Loucy (cell line): Measurements from ENCODE around the gene TMC3.

Experiments
- H2AFZ ChIP-seq: fragments of 200-600 bp; sonication (generic); 2 replicates; pipeline ENCODE4 v1.6.0; 2016; ENCODE audit warnings: antibody characterized with exemption, mild to moderate bottlenecking, low read length, moderate library complexity
- H3F3A ChIP-seq: fragments of 200-600 bp; 2 replicates; pipeline ENCODE4 v1.6.0; 2016; ENCODE audit warnings: antibody characterized with exemption, low read depth, mild to moderate bottlenecking
- H3K27me3 ChIP-seq: fragments of 200-600 bp; sonication (generic); 2 replicates; pipeline ENCODE4 v1.6.1; 2014; ENCODE audit warnings: low read length, mild to moderate bottlenecking; ENCODE audit not compliant: insufficient read depth, poor library complexity, severe bottlenecking
- H3K36me3 ChIP-seq: fragments of 200-600 bp; sonication (generic); 2 replicates; pipeline ENCODE4 v1.6.1; 2016; ENCODE audit warnings: low read length; ENCODE audit not compliant: insufficient read depth
- H3K4me1 ChIP-seq: fragments of 200-600 bp; sonication (generic); 2 replicates; pipeline ENCODE4 v1.5.1; 2014; ENCODE audit warnings: low read length, mild to moderate bottlenecking; ENCODE audit not compliant: insufficient read depth, poor library complexity, severe bottlenecking
- H3K4me2 ChIP-seq: fragments of 200-600 bp; sonication (generic); 2 replicates; pipeline ENCODE4 v1.6.0; 2014; ENCODE audit warnings: antibody characterized with exemption, low read length, low read depth, mild to moderate bottlenecking; ENCODE audit not compliant: poor library complexity, severe bottlenecking
- H3K4me3 ChIP-seq: fragments of 200-600 bp; sonication (generic); 2 replicates; pipeline ENCODE4 v1.5.1; 2014; ENCODE audit warnings: low read length, mild to moderate bottlenecking, mixed read lengths; ENCODE audit not compliant: poor library complexity, severe bottlenecking
- H3K79me2 ChIP-seq: fragments of 200-600 bp; sonication (generic); 2 replicates; pipeline ENCODE4 v1.6.1; 2014; ENCODE audit warnings: low read length; ENCODE audit not compliant: insufficient read depth
- H3K9ac ChIP-seq: fragments of 200-600 bp; sonication (generic); 2 replicates; pipeline ENCODE4 v1.6.0; 2014; ENCODE audit warnings: mild to moderate bottlenecking, low read depth, low read length, moderate library complexity; ENCODE audit not compliant: poor library complexity, severe bottlenecking
- H3K9me2 ChIP-seq: fragments of 200-600 bp; sonication (generic); replicated peaks from 2 replicates; pipeline ENCODE4 v1.6.1; 2016; ENCODE audit warnings: low read depth, low read length, mixed read lengths
- H3K9me3 ChIP-seq: fragments of 200-600 bp; sonication (generic); 2 replicates; pipeline ENCODE4 v1.6.1; 2014; ENCODE audit warnings: mild to moderate bottlenecking, antibody characterized with exemption, low read length, low read depth; ENCODE audit not compliant: insufficient read depth
- H4K20me1 ChIP-seq: fragments of 200-600 bp; sonication (generic); 2 replicates; pipeline ENCODE4 v1.6.0; 2014; ENCODE audit warnings: antibody characterized with exemption, low read length, mild to moderate bottlenecking; ENCODE audit not compliant: insufficient read depth, poor library complexity, severe bottlenecking
- EZH2phosphoT487 ChIP-seq: fragments of 200-600 bp; IDR thresholded peaks from 2 replicates; pipeline ENCODE4 v1.6.1; 2018; ENCODE audit warnings: antibody characterized with exemption, mild to moderate bottlenecking, moderate library complexity, borderline replicate concordance
- TF ChIP-seq, protein P1 (sequence below): fragments of 200-600 bp; sonication (generic); conservative IDR thresholded peaks from 2 replicates; pipeline ENCODE4 v1.5.1; 2014; ENCODE audit warnings: mild to moderate bottlenecking, antibody characterized with exemption, low read length

The TMC3 gene

DNA sequence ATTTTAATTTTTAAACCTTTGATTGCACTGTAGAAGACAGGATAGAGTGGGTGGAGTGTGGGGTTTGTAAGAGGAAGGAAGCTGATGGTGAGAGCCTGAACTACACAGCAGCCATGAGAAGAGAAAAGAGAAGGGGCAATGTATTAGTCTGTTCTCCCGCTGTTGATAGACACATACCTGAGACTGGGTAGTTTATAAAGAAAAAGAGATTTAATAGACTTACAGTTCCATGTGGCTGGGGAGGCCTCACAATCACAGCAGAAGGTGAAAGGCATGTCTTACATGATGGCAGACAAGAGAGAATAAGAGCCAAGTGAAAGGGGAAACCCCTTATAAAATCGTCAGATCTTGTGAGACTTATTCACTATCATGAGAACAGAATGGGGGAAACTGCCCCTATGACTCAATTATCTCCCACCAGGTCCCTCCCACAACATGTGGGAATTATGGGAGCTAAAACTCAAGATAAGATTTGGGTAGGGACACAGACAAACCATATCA, 87.3 kb downstream of the TMC3 start:
- TF ChIP-seq, protein P1, sequence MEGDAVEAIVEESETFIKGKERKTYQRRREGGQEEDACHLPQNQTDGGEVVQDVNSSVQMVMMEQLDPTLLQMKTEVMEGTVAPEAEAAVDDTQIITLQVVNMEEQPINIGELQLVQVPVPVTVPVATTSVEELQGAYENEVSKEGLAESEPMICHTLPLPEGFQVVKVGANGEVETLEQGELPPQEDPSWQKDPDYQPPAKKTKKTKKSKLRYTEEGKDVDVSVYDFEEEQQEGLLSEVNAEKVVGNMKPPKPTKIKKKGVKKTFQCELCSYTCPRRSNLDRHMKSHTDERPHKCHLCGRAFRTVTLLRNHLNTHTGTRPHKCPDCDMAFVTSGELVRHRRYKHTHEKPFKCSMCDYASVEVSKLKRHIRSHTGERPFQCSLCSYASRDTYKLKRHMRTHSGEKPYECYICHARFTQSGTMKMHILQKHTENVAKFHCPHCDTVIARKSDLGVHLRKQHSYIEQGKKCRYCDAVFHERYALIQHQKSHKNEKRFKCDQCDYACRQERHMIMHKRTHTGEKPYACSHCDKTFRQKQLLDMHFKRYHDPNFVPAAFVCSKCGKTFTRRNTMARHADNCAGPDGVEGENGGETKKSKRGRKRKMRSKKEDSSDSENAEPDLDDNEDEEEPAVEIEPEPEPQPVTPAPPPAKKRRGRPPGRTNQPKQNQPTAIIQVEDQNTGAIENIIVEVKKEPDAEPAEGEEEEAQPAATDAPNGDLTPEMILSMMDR: no peak
- no peak for TF ChIP-seq EZH2phosphoT487
- Histone ChIP-seq H3K9ac (peak overlapping the region; percentile 7), H3K4me2 (peak overlapping the region; percentile 47), H3K4me3 (peak overlapping the region; percentile 9), H3K9me2 (no peaks in the 10 kb centered on the region), H3K36me3 (no peaks in the 10 kb centered on the region), H4K20me1 (no peaks in the 10 kb centered on the region), H2AFZ (peak overlapping the region; percentile 80), H3K27me3 (no peaks in the 10 kb centered on the region), H3F3A (no peaks in the 10 kb centered on the region), H3K9me3 (no peaks in the 10 kb centered on the region), H3K4me1 (peaks cover 41% of the 10 kb centered on the region), H3K79me2 (no peaks in the 10 kb centered on the region)

DNA sequence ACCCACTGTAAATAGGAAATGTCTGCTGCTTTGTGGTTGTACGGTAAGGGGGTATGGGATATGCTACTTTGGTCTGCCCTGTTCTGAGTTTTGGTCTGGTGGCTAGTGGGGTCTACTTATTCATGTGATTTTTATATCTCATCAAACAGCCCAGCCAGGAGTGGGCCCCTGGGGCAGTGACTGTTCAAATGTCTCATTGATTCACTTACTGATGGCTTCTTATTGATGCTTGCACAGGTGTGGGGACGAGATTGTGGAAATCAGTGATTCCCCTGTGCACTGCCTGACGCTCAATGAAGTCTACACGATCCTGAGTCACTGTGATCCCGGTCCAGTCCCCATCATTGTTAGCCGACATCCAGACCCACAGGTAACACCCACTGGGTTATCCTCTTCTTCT, 88.6 kb downstream of the TMC3 start:
- H3K9me3 ChIP-seq: no peaks in the 10 kb centered on the region
- H3K79me2 ChIP-seq: no peaks in the 10 kb centered on the region
- H3F3A ChIP-seq: no peaks in the 10 kb centered on the region
- H3K36me3 ChIP-seq: no peaks in the 10 kb centered on the region
- no peak overlapping the region for H3K4me3 ChIP-seq
- H2AFZ ChIP-seq: peak overlapping the region; percentile 16; the same call in 1 of the 2 replicates
- H3K9me2 ChIP-seq: no peaks in the 10 kb centered on the region
- peaks cover 33% of the 10 kb centered on the region for H3K4me1 ChIP-seq
- no peak overlapping the region for H3K4me2 ChIP-seq
- H4K20me1 ChIP-seq: no peaks in the 10 kb centered on the region
- no peaks in the 10 kb centered on the region for H3K27me3 ChIP-seq
- H3K9ac ChIP-seq: no peak overlapping the region
- TF ChIP-seq, protein P1: no peak
- no peak for TF ChIP-seq EZH2phosphoT487

DNA sequence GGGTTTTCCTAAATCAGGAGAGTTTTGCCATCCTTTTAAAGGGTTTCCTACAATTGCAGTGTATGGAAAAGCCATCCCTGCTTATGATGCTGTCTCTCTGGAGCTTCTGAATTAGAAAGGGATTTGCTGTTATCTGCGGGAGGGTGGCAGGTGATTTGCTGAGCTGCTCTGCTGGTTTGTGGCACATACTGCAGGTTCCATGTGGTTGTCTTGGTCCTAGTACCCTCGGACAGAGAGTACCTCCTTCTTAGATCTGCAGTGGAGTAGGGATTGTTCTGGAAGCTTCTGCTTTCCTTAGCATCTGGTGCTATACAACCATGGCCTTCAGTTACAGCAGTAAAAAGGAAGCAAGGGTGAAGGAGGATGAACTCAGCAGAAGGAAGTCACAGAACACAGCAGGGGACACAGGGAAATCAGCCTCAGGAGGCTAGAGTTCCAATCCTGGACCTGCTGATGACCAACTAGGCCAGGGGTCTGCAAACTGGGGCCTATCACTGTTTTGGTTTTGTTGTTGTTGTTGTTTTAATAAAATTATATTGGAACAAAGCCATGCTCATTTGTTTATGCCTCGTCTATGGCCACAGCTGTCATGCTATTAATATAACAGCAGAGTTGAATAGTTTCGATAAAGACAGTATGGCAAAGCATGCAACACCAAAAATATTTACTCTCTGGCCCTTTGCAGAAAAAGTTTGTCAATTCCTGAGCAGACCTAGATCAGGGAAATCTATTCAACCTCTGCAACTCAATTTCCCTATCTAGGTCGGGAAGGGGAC, 89.6 kb downstream of the TMC3 start:
- H3K9me2 ChIP-seq: no peaks in the 10 kb centered on the region
- H3K4me3 ChIP-seq: no peak overlapping the region
- H3K9me3 ChIP-seq: no peaks in the 10 kb centered on the region
- no peaks in the 10 kb centered on the region for H4K20me1 ChIP-seq
- TF ChIP-seq, protein P1: no peak
- no peak for TF ChIP-seq EZH2phosphoT487
- no peaks in the 10 kb centered on the region for H3F3A ChIP-seq
- no peak overlapping the region for H3K4me2 ChIP-seq
- H3K9ac ChIP-seq: no peak overlapping the region
- H3K36me3 ChIP-seq: no peaks in the 10 kb centered on the region
- H3K4me1 ChIP-seq: peaks cover 33% of the 10 kb centered on the region
- no peaks in the 10 kb centered on the region for H3K27me3 ChIP-seq
- peak overlapping the region; percentile 73 for H2AFZ ChIP-seq
- no peaks in the 10 kb centered on the region for H3K79me2 ChIP-seq
